ENCODE data around the gene APOB. TPM values are rescaled to one million over a fixed set of nuclear protein-coding genes. Genes with fewer than 3 reads are reported as not detected.

Gene APOB
- total and polyA plus RNA-seq, 2 of the 13 experiments (the other 11 are each of a cell fraction or from before 2014, with no cell fraction given) = 1,569 to 2,515 TPM

DNA sequence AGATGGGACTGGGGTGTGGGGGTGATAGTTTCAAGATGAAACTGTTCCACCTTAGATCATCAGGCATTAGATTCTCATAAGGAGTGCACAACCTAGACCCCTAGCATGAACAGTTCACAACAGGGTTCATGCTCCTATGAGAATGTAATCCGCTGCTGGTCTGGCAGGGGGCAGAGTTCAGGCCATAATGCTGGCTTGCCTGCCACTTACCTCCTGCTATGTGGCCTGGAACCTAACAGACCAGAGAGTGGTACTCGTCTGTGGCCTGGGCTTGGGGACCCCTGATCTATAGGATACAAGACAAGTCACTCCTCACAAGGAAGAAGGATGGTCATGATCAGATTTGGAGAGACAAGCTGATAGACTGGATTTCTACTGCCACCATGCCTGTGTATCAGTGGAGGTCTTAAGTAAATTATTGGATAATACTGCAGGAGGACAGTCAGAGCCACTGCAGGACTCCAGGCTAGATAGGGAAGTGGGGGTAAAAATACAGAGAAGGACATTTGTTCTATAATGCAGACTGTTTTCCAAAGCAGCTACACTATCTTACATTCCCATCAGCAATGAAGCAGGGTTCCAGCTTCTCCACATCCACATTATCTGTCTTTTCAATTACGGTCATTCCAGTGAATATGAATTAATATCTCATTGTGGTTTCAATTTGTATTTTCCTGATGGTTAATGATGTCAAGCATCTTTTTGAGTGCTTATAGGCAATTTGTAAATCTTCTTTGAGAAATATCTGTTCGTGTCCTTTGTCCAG lies 28.8 kb upstream of the APOB start (continued):
- TF ChIP-seq ZNF569 (CRISPR knock-in tag; IDR thresholded peaks at IDR 0.05; ENCODE audit: borderline replicate concordance) = no peak
- TF ChIP-seq, protein P1, sequence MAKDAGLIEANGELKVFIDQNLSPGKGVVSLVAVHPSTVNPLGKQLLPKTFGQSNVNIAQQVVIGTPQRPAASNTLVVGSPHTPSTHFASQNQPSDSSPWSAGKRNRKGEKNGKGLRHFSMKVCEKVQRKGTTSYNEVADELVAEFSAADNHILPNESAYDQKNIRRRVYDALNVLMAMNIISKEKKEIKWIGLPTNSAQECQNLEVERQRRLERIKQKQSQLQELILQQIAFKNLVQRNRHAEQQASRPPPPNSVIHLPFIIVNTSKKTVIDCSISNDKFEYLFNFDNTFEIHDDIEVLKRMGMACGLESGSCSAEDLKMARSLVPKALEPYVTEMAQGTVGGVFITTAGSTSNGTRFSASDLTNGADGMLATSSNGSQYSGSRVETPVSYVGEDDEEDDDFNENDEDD (CRISPR knock-in tag; IDR thresholded peaks at IDR 0.05; ENCODE audit: borderline replicate concordance) = no peak
- TF ChIP-seq, protein P2, sequence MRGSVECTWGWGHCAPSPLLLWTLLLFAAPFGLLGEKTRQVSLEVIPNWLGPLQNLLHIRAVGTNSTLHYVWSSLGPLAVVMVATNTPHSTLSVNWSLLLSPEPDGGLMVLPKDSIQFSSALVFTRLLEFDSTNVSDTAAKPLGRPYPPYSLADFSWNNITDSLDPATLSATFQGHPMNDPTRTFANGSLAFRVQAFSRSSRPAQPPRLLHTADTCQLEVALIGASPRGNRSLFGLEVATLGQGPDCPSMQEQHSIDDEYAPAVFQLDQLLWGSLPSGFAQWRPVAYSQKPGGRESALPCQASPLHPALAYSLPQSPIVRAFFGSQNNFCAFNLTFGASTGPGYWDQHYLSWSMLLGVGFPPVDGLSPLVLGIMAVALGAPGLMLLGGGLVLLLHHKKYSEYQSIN (CRISPR knock-in tag; IDR thresholded peaks at IDR 0.05; ENCODE audit: borderline replicate concordance) = no peak
- TF ChIP-seq FOXC1 (CRISPR knock-in tag; IDR thresholded peaks at IDR 0.05; ENCODE audit: borderline replicate concordance) = no peak
- TF ChIP-seq SCMH1 (CRISPR knock-in tag; IDR thresholded peaks at IDR 0.05; ENCODE audit: borderline replicate concordance) = no peak
- TF ChIP-seq HHEX (CRISPR knock-in tag; IDR thresholded peaks at IDR 0.05) = no peak
- TF ChIP-seq, protein P3, sequence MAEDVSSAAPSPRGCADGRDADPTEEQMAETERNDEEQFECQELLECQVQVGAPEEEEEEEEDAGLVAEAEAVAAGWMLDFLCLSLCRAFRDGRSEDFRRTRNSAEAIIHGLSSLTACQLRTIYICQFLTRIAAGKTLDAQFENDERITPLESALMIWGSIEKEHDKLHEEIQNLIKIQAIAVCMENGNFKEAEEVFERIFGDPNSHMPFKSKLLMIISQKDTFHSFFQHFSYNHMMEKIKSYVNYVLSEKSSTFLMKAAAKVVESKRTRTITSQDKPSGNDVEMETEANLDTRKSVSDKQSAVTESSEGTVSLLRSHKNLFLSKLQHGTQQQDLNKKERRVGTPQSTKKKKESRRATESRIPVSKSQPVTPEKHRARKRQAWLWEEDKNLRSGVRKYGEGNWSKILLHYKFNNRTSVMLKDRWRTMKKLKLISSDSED (CRISPR knock-in tag; IDR thresholded peaks at IDR 0.05) = no peak
- no peak for TF ChIP-seq ZNF761 (CRISPR knock-in tag; conservative IDR thresholded peaks at IDR 0.05)
- TF ChIP-seq PHF20 (CRISPR knock-in tag; IDR thresholded peaks at IDR 0.05) = no peak
- no peak for TF ChIP-seq ZNF468 (CRISPR knock-in tag; IDR thresholded peaks at IDR 0.05)
- TF ChIP-seq, protein P4, sequence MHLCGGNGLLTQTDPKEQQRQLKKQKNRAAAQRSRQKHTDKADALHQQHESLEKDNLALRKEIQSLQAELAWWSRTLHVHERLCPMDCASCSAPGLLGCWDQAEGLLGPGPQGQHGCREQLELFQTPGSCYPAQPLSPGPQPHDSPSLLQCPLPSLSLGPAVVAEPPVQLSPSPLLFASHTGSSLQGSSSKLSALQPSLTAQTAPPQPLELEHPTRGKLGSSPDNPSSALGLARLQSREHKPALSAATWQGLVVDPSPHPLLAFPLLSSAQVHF (CRISPR knock-in tag; IDR thresholded peaks at IDR 0.05) = no peak
- TF ChIP-seq HES4 (CRISPR knock-in tag; IDR thresholded peaks at IDR 0.05; ENCODE audit: borderline replicate concordance) = no peak
- TF ChIP-seq, protein P5, sequence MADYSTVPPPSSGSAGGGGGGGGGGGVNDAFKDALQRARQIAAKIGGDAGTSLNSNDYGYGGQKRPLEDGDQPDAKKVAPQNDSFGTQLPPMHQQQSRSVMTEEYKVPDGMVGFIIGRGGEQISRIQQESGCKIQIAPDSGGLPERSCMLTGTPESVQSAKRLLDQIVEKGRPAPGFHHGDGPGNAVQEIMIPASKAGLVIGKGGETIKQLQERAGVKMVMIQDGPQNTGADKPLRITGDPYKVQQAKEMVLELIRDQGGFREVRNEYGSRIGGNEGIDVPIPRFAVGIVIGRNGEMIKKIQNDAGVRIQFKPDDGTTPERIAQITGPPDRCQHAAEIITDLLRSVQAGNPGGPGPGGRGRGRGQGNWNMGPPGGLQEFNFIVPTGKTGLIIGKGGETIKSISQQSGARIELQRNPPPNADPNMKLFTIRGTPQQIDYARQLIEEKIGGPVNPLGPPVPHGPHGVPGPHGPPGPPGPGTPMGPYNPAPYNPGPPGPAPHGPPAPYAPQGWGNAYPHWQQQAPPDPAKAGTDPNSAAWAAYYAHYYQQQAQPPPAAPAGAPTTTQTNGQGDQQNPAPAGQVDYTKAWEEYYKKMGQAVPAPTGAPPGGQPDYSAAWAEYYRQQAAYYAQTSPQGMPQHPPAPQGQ (CRISPR knock-in tag; IDR thresholded peaks at IDR 0.05; ENCODE audit: borderline replicate concordance) = no peak
- peak; percentile 61 for TF ChIP-seq ZFX (CRISPR knock-in tag; IDR thresholded peaks at IDR 0.05; ENCODE audit: low read depth)
- TF ChIP-seq GATAD1 (CRISPR knock-in tag; IDR thresholded peaks at IDR 0.05) = 0 out of 2 replicates have a peak, but pooled peaks have one; percentile 8
- TF ChIP-seq SOX5 (CRISPR knock-in tag; IDR thresholded peaks at IDR 0.05; ENCODE audit: borderline replicate concordance) = peak; percentile 22; the same call in 1 of the 2 replicates
- TF ChIP-seq, protein P6, sequence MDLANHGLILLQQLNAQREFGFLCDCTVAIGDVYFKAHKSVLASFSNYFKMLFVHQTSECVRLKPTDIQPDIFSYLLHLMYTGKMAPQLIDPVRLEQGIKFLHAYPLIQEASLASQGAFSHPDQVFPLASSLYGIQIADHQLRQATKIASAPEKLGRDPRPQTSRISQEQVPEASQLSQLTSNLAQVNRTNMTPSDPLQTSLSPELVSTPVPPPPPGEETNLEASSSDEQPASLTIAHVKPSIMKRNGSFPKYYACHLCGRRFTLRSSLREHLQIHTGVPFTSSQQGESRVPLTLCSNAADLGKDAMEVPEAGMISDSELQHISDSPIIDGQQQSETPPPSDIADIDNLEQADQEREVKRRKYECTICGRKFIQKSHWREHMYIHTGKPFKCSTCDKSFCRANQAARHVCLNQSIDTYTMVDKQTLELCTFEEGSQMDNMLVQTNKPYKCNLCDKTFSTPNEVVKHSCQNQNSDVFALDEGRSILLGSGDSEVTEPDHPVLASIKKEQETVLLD (CRISPR knock-in tag; IDR thresholded peaks at IDR 0.05; ENCODE audit: low read depth) = no peak
- TF ChIP-seq, protein P7, sequence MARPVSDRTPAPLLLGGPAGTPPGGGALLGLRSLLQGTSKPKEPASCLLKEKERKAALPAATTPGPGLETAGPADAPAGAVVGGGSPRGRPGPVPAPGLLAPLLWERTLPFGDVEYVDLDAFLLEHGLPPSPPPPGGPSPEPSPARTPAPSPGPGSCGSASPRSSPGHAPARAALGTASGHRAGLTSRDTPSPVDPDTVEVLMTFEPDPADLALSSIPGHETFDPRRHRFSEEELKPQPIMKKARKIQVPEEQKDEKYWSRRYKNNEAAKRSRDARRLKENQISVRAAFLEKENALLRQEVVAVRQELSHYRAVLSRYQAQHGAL (CRISPR knock-in tag; IDR thresholded peaks at IDR 0.05; ENCODE audit: not compliant biosample characterization) = no peak
- TF ChIP-seq ZNF768 (CRISPR knock-in tag; IDR thresholded peaks at IDR 0.05) = no peak
- TF ChIP-seq HOXA5 (CRISPR knock-in tag; IDR thresholded peaks at IDR 0.05) = no peak

All from HepG2 (cell line).